Breast epithelium (tissue), 4 donors: Measurements from ENCODE around the gene MGME1. TPM values are rescaled to one million over a fixed set of nuclear protein-coding genes. Genes with fewer than 3 reads are reported as not detected.
"Not testable (repeated sequence)": the region's sequence is repeated elsewhere in the genome, so short reads cannot be mapped to it uniquely, and the experiment has no call there.

Experiments
- DNase-seq, 2 donors: peaks; one replicate each; pipeline ENCODE4 v3.0.0-alpha.2; 2019; ENCODE audit warnings: low spot score in 2 of 2
- H3K27ac ChIP-seq, 2 donors: fragments of 200-600 bp; sonication (generic) in 1 of 2; one replicate each; pipeline ENCODE4 v1.5.1; 2016 to 2019; ENCODE audit warnings: mild to moderate bottlenecking in 1 of 2
- H3K27me3 ChIP-seq, 2 donors: fragments of 200-600 bp; sonication (generic) in 1 of 2; one replicate each; pipeline versions ENCODE4 v1.5.1 to v1.6.0; 2017 to 2019; ENCODE audit warnings: control low read depth in 1 of 2, mild to moderate bottlenecking in 1 of 2
- H3K36me3 ChIP-seq: fragments of 200-600 bp; one replicate; pipeline ENCODE4 v1.5.1; 2019
- H3K4me1 ChIP-seq, 2 donors: fragments of 200-600 bp; sonication (generic); one replicate each; pipeline ENCODE4 v1.5.1; 2016 to 2019; ENCODE audit warnings: control low read depth in 1 of 2
- H3K4me3 ChIP-seq, 3 donors: fragments of 200-600 bp; sonication (generic); 1 replicate in 2 of 3; 2 replicates in 1 of 3; pipeline ENCODE4 v1.5.1; 2016 to 2019; ENCODE audit warnings: mild to moderate bottlenecking in 3 of 3, moderate library complexity in 2 of 3
- H3K9me3 ChIP-seq, 2 donors: fragments of 200-600 bp; sonication (generic) in 1 of 2; one replicate each; pipeline ENCODE4 v1.5.1; 2016 to 2019; ENCODE audit warnings: control low read depth in 1 of 2
- POLR2A ChIP-seq: fragments of 450-650 bp; IDR thresholded peaks from one replicate; pipeline ENCODE4 v1.6.1; 2016; ENCODE audit warnings: antibody characterized with exemption, mild to moderate bottlenecking, moderate library complexity
- POLR2AphosphoS5 ChIP-seq, 3 donors: sonication (generic); formaldehyde crosslinking; IDR thresholded peaks; one replicate each; pipeline ENCODE4 v1.6.1; 2017; ENCODE audit warnings: antibody characterized with exemption in 3 of 3
- intact Hi-C: fragments of 100-400 bp; cut with DNase I; formaldehyde crosslinking; loops from one replicate; pipeline ENCODE4 v1.15.1; 2023; ENCODE audit warnings: low total_unique reads
- total RNA-seq, 3 donors: library from RNA; depleted of rRNA; stranded (reverse); fragments of >200 nt; gene quantifications; one replicate each; pipeline ENCODE4 v1.1.0, GENCODE V29; 2016
- TF ChIP-seq, protein P1 (sequence below), 3 donors: fragments of 450-650 bp; IDR thresholded peaks; one replicate each; pipeline ENCODE4 v1.5.1; 2016 to 2017; ENCODE audit warnings: antibody characterized with exemption in 3 of 3, mild to moderate bottlenecking in 3 of 3, moderate library complexity in 3 of 3

The MGME1 gene
- total RNA-seq, 3 donors from 2014 or later = 7.8 to 26.2 (median 18.7) TPM

DNA sequence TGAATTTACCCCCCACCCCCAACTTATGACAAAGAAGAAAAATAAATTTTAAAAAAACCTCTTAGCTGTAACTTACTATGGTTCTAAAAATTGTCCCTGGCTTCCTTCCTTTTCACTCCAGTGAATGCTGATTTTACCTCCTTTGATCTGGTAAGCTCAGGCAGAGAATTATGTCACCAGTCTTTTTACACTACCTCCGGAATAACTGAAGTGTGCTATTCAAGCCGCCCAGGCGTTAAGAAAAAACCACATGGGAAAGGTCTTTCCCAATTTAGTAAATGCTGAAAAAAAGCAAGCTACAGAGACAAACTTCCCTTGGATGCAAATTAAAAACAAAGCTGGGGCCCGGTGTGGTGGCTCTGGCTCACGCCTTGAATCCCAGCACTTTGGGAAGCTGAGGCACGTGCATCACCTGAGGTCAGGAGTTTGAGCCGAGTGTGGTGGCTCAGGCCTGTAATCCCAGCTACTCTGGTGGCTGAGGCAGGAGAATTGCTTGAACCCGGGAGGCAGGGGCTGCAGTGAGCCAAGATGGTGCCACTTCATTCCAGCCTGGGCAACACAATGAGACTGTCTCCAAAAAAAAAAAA is 12.6 kb upstream of the MGME1 start:
- TF ChIP-seq POLR2AphosphoS5 (IDR thresholded peaks at IDR 0.05) = no peak
- TF ChIP-seq, protein P1, sequence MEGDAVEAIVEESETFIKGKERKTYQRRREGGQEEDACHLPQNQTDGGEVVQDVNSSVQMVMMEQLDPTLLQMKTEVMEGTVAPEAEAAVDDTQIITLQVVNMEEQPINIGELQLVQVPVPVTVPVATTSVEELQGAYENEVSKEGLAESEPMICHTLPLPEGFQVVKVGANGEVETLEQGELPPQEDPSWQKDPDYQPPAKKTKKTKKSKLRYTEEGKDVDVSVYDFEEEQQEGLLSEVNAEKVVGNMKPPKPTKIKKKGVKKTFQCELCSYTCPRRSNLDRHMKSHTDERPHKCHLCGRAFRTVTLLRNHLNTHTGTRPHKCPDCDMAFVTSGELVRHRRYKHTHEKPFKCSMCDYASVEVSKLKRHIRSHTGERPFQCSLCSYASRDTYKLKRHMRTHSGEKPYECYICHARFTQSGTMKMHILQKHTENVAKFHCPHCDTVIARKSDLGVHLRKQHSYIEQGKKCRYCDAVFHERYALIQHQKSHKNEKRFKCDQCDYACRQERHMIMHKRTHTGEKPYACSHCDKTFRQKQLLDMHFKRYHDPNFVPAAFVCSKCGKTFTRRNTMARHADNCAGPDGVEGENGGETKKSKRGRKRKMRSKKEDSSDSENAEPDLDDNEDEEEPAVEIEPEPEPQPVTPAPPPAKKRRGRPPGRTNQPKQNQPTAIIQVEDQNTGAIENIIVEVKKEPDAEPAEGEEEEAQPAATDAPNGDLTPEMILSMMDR (IDR thresholded peaks at IDR 0.05) = no peak
- no peak for TF ChIP-seq POLR2A
- intact Hi-C loops = no loop called here
- Histone ChIP-seq H3K9me3 (no peaks in the 10 kb centered on the region), H3K4me1 (no peaks in the 10 kb centered on the region), H3K27me3 (no peaks in the 10 kb centered on the region), H3K36me3 (no peaks in the 10 kb centered on the region), H3K4me3 (no peak overlapping the region), H3K27ac (no peak overlapping the region)
- no peak for DNase-seq

GRCh38 chr20:17957505-17958363 is 11.1 kb upstream of the MGME1 start:
- no peaks in the 10 kb centered on the region for H3K27me3 ChIP-seq
- no peaks in the 10 kb centered on the region for H3K36me3 ChIP-seq
- intact Hi-C loops = no loop called here
- no peak for TF ChIP-seq POLR2A
- no peak for TF ChIP-seq POLR2AphosphoS5 (IDR thresholded peaks at IDR 0.05)
- TF ChIP-seq, protein P1 (IDR thresholded peaks at IDR 0.05) = no peak
- no peaks in the 10 kb centered on the region for H3K4me1 ChIP-seq
- no peaks in the 10 kb centered on the region for H3K9me3 ChIP-seq
- H3K4me3 ChIP-seq = no peak overlapping the region
- no peak for DNase-seq
- peak overlapping the region in 1 of 2 donors; percentile 29 for H3K27ac ChIP-seq

DNA sequence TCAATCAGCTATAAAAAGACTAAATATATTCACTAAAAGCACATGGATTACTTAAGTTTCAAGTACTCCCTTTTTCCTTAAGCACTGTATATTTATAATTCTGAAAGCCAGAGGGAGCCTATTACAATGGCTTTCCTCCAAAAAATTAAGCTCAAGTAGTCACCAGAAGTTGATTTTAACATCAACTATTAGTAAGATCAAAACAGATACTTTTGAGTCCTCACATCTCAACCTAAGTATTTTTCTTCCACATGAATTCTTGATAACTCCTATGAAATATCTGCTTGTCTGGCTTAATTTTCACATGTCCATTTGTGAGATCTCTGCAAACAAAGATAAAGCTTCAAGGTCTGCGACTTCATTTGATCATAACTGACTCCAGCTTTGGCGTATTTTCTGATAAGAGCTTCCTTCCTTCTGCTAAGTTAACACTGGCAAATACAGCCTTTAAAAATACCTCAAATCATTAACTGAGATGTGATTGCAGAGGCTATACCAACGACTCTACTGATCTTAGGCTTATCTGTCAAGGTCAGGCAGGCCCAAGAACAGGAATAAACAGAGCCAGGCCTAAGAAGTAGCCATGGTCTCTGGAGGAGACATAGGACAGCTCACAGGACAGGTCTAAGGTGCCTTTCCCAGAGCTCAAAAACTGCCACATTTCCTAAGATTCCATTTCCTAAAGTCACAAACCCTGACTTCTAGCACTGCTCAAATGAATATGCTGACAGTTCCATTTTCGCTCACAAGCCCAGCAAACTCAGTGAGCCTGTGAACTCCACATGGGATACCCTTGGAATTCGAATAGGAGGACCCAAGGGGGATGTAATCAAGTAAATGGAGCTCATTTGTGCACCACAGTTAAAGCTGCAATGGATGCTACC is 10.2 kb upstream of the MGME1 start:
- Histone ChIP-seq H3K36me3 (no peaks in the 10 kb centered on the region), H3K4me3 (no peak overlapping the region), H3K4me1 (peaks cover 0 to 3% of the 10 kb centered on the region in 2 donors), H3K27ac (peak overlapping the region; percentile 2 to 27), H3K9me3 (no peaks in the 10 kb centered on the region), H3K27me3 (no peaks in the 10 kb centered on the region)
- intact Hi-C loops = no loop called here
- no peak for DNase-seq
- TF ChIP-seq, protein P1 (IDR thresholded peaks at IDR 0.05) = no peak
- no peak for TF ChIP-seq POLR2A
- TF ChIP-seq POLR2AphosphoS5 (IDR thresholded peaks at IDR 0.05) = no peak

DNA sequence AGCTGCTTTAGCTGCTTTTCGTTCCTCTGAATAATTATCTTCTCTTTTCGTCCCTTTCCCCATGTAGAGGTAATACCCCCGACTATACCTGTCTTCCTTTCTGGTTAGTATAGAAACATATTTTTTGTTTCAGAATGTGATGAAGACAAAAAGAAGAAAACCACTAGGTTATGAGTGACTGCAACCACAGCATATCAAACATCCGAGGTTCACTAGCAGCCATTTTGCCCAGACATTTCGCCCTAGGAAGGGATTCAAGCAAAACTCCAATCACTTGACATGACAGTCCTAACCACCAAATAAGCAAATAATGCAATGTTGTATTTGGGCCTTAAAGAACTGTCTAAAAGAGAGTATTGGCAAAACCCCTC is 9.6 kb upstream of the MGME1 start:
- intact Hi-C loops = no loop called here
- Histone ChIP-seq H3K27me3 (no peaks in the 10 kb centered on the region), H3K4me1 (peaks cover 0 to 3% of the 10 kb centered on the region in 2 donors), H3K4me3 (no peak overlapping the region), H3K27ac (peak overlapping the region; percentile 13 to 27), H3K9me3 (no peaks in the 10 kb centered on the region), H3K36me3 (no peaks in the 10 kb centered on the region)
- no peak for DNase-seq
- TF ChIP-seq POLR2AphosphoS5 (IDR thresholded peaks at IDR 0.05) = no peak
- TF ChIP-seq POLR2A = no peak
- TF ChIP-seq, protein P1 (IDR thresholded peaks at IDR 0.05) = no peak

GRCh38 chr20:17960400-17960885 is 8.4 kb upstream of the MGME1 start:
- H3K9me3 ChIP-seq, H3K36me3 ChIP-seq, H3K27me3 ChIP-seq, intact Hi-C loops, H3K4me3 ChIP-seq, DNase-seq, H3K4me1 ChIP-seq: not testable (repeated sequence)
- peak overlapping the region; percentile 27 to 39 for H3K27ac ChIP-seq
